ENCODE measurements around the gene CNST. TPM values are rescaled to one million over a fixed set of nuclear protein-coding genes. Genes with fewer than 3 reads are reported as not detected.

Gene CNST
- total and polyA plus RNA-seq, 9 of the 15 experiments (the other 6 are each of a cell fraction or from before 2014, with no cell fraction given): 17.0 to 55.3 (median 30.8) TPM

DNA sequence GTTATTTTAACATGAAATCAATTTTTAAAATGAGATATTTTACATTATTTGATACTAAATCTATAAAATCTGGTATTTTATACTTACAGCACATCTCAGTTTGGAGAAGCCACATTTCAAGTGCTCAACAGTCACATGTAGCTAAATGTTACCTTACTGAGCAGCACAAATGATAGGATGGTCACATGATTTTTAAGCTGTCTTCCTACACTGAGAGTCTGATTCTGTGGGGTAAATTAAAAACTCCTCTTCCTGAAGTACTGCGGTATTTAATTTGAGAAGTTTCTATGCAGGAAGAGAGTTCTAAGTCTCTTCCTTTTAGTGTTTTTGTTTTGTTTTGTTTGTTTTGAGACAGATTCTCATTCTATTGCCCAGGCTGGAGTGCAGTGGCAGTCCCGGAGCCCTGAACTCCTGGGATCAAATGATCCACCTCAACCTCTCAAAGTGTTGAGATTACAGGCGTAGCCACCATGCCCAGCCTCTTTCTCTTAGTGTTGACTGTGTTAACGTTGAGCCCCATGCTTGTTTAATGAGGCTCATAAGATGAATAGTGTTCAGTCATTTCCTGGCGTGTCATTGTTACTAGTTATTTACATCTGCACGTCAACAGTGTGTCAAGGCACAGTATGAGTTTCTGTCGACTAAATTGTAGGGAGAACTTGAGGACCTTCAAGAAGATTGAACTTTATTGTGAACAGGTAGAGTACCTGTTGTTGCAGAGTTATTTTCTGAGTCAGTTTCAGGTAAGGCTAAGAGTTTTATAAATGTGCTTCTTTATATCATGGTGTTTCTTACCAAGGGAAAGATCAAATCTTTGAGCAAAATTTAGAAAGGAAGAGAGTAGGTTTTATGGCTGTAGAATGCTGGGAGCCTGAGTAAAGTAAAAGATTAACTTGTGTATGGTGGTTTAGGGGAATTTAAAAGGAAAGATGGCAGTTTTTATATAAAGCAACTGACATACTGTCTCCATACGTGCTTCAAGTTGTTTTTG, 3.3 kb downstream of the CNST start (continued):
- no peak for TF ChIP-seq PTBP1 (IDR thresholded peaks at IDR 0.05; ENCODE audit: low read depth, low read length)
- TF ChIP-seq ZNF384 (IDR thresholded peaks at IDR 0.05; ENCODE audit: low read depth, low read length): no peak
- TF ChIP-seq ZNF639 (CRISPR knock-in tag; conservative IDR thresholded peaks at IDR 0.05 in 1 of 2, IDR thresholded peaks at IDR 0.05 in 1 of 2): peak in 1 of 2 experiments; percentile 61; a peak in 2 of 4 replicates
- TF ChIP-seq, protein P1, sequence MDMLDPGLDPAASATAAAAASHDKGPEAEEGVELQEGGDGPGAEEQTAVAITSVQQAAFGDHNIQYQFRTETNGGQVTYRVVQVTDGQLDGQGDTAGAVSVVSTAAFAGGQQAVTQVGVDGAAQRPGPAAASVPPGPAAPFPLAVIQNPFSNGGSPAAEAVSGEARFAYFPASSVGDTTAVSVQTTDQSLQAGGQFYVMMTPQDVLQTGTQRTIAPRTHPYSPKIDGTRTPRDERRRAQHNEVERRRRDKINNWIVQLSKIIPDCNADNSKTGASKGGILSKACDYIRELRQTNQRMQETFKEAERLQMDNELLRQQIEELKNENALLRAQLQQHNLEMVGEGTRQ (CRISPR knock-in tag; IDR thresholded peaks at IDR 0.05): peak; percentile 58
- no peak for TF ChIP-seq ZBED1 (IDR thresholded peaks at IDR 0.05)
- TF ChIP-seq STAT5B (CRISPR knock-in tag; IDR thresholded peaks at IDR 0.05): no peak
- TF ChIP-seq, protein P2, sequence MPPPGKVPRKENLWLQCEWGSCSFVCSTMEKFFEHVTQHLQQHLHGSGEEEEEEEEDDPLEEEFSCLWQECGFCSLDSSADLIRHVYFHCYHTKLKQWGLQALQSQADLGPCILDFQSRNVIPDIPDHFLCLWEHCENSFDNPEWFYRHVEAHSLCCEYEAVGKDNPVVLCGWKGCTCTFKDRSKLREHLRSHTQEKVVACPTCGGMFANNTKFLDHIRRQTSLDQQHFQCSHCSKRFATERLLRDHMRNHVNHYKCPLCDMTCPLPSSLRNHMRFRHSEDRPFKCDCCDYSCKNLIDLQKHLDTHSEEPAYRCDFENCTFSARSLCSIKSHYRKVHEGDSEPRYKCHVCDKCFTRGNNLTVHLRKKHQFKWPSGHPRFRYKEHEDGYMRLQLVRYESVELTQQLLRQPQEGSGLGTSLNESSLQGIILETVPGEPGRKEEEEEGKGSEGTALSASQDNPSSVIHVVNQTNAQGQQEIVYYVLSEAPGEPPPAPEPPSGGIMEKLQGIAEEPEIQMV (tag; conservative IDR thresholded peaks at IDR 0.05; ENCODE audit: low read depth): no peak
- TF ChIP-seq MXD1 (CRISPR knock-in tag; IDR thresholded peaks at IDR 0.05; ENCODE audit: borderline replicate concordance, poor library complexity, severe bottlenecking): no peak
- TF ChIP-seq SNRNP70 (optimal IDR thresholded peaks at IDR 0.05; ENCODE audit: low read depth, low read length): no peak
- no peak for TF ChIP-seq TGIF2 (CRISPR knock-in tag; IDR thresholded peaks at IDR 0.05)
- no peak for TF ChIP-seq NR4A1 (CRISPR knock-in tag; IDR thresholded peaks at IDR 0.05)
- TF ChIP-seq NR4A1 (tag; IDR thresholded peaks at IDR 0.05): 0 out of 2 replicates have a peak, but pooled peaks have one; percentile 28
- no peak for TF ChIP-seq POLR2G (IDR thresholded peaks at IDR 0.05; ENCODE audit: low read depth, low read length)
- no peak for TF ChIP-seq NCOA1 (IDR thresholded peaks at IDR 0.05; ENCODE audit: low read depth)
- TF ChIP-seq TEAD4 (IDR thresholded peaks at IDR 0.05; ENCODE audit: low read length): no peak
- TF ChIP-seq TEAD4 (CRISPR knock-in tag; IDR thresholded peaks at IDR 0.05; ENCODE audit: borderline replicate concordance): no peak
- 0 out of 2 replicates have a peak, but pooled peaks have one; percentile 51 for TF ChIP-seq TRIM28 (IDR thresholded peaks at IDR 0.05)
- TF ChIP-seq ILK (tag; IDR thresholded peaks at IDR 0.05; ENCODE audit: borderline replicate concordance, low read depth): no peak
- no peak for TF ChIP-seq ZNF253 (CRISPR knock-in tag; conservative IDR thresholded peaks at IDR 0.05)
- TF ChIP-seq, protein P3, sequence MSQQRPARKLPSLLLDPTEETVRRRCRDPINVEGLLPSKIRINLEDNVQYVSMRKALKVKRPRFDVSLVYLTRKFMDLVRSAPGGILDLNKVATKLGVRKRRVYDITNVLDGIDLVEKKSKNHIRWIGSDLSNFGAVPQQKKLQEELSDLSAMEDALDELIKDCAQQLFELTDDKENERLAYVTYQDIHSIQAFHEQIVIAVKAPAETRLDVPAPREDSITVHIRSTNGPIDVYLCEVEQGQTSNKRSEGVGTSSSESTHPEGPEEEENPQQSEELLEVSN (IDR thresholded peaks at IDR 0.05; ENCODE audit: borderline replicate concordance in 1 of 2, extremely low read depth in 1 of 2, insufficient read depth in 1 of 2, insufficient read length in 1 of 2, low read depth in 1 of 2, low read length in 1 of 2, poor library complexity in 1 of 2, severe bottlenecking in 1 of 2): no peak
- TF ChIP-seq CHD4 (IDR thresholded peaks at IDR 0.05; ENCODE audit: insufficient read depth, insufficient replicate concordance, low read depth, low read length, poor library complexity, severe bottlenecking): no peak

Data from K562 (cell line).